ENCODE data around the gene DMPK. TPM values are rescaled to one million over a fixed set of nuclear protein-coding genes. Genes with fewer than 3 reads are reported as not detected.

The DMPK gene
- total and polyA plus RNA-seq, 2 experiments from 2014 or later: 9.8 to 24.0 TPM

GRCh38 chr19:45785781-45786532, 3.7 kb upstream of the DMPK start (continued):
- TF ChIP-seq REST (IDR thresholded peaks at IDR 0.05; ENCODE audit: unreplicated experiment): no peak
- no peak for TF ChIP-seq CTCF (conservative IDR thresholded peaks at IDR 0.05; ENCODE audit: low read depth in 2 of 2)

GRCh38 chr19:45785097-45785496, 2.8 kb upstream of the DMPK start:
- Histone ChIP-seq H3K4me3 (no peak overlapping the region), H3K4me2 (no peak overlapping the region), H2AFZ (no peak overlapping the region), H4K20me1 (replicated peaks; ENCODE audit: insufficient read depth) (peaks cover 15% of the 10 kb centered on the region), H3K36me3 (ENCODE audit: insufficient read depth) (no peaks in the 10 kb centered on the region; the same call in 1 of the 2 replicates), H3K27ac (ENCODE audit: low read depth) (no peak overlapping the region), H3F3A (replicated peaks; ENCODE audit: low read depth) (peaks cover 8% of the 10 kb centered on the region; the same call in 1 of the 2 replicates), H3K9me2 (ENCODE audit: insufficient read depth) (no peaks in the 10 kb centered on the region), H3K4me1 (ENCODE audit: insufficient read depth) (peaks cover 25% of the 10 kb centered on the region), H3K27me3 (ENCODE audit: insufficient read depth) (peaks cover 4% of the 10 kb centered on the region), H3K79me2 (replicated peaks; ENCODE audit: insufficient read depth) (no peaks in the 10 kb centered on the region)
- H3K4me1 Mint-ChIP-seq: peaks cover 22% of the 10 kb centered on the region
- no peak overlapping the region for H3K4me3 Mint-ChIP-seq
- ATAC-seq: no peak
- no peak for DNase-seq (ENCODE audit: low spot score)
- H3K27me3 Mint-ChIP-seq (ENCODE audit: insufficient read depth, low read depth, poor library complexity): peaks cover 22% of the 10 kb centered on the region
- no peaks in the 10 kb centered on the region; the same call in 2 of the 3 replicates for H3K9me3 Mint-ChIP-seq
- H3K27ac Mint-ChIP-seq: no peak overlapping the region
- H3K36me3 Mint-ChIP-seq (ENCODE audit: low read depth): peaks cover 38% of the 10 kb centered on the region
- no peak for TF ChIP-seq NANOG (IDR thresholded peaks at IDR 0.05; ENCODE audit: borderline replicate concordance)
- TF ChIP-seq EZH2 (IDR thresholded peaks at IDR 0.05; ENCODE audit: low read depth, unreplicated experiment): no peak
- TF ChIP-seq EZH2phosphoT487 (IDR thresholded peaks at IDR 0.05; ENCODE audit: unreplicated experiment): no peak
- no peak for TF ChIP-seq REST (IDR thresholded peaks at IDR 0.05; ENCODE audit: unreplicated experiment)
- TF ChIP-seq CREB1 (CRISPR knock-in tag; IDR thresholded peaks at IDR 0.05; ENCODE audit: low read depth): no peak
- TF ChIP-seq ZNF462 (CRISPR knock-in tag; IDR thresholded peaks at IDR 0.05): no peak
- no peak for TF ChIP-seq STAT1 (IDR thresholded peaks at IDR 0.05; ENCODE audit: unreplicated experiment)

Measured in GM23338 (cell line).